GM12801 (cell line): ENCODE results near the gene CACYBP.

Experiments
- CTCF ChIP-seq: IDR thresholded peaks from one replicate; pipeline ENCODE4 v1.5.1; 2011; ENCODE audit warnings: control low read depth; ENCODE audit not compliant: insufficient read length; ENCODE audit errors: extremely low read depth

Gene CACYBP

GRCh38 chr1:175036476-175036875, 36.7 kb downstream of the CACYBP start:
- TF ChIP-seq CTCF, result no peak

GRCh38 chr1:175037416-175037815, 37.7 kb downstream of the CACYBP start:
- TF ChIP-seq CTCF, result no peak

- no peak for TF ChIP-seq CTCF
Observed at GRCh38 chr1:175040324-175040879, 40.7 kb downstream of the CACYBP start.

- no peak for TF ChIP-seq CTCF
Observed at GRCh38 chr1:175042650-175043049, 42.9 kb downstream of the CACYBP start.

- no peak for TF ChIP-seq CTCF
Observed at GRCh38 chr1:175043824-175044223, 44.1 kb downstream of the CACYBP start.

- TF ChIP-seq CTCF, result no peak
Observed at GRCh38 chr1:175045097-175045496, 45.4 kb downstream of the CACYBP start.

GRCh38 chr1:175045519-175045918, 45.8 kb downstream of the CACYBP start:
- TF ChIP-seq CTCF, result no peak

- TF ChIP-seq CTCF, result no peak
Observed at GRCh38 chr1:175050992-175051391, 51.2 kb downstream of the CACYBP start.
